ACHN (cell line): ENCODE data around the gene C9orf152.
A peak's percentile ranks its signal among the peaks of the same experiment; 100 is the strongest.
"Not testable (repeated sequence)": the region's sequence is repeated elsewhere in the genome, so short reads cannot be mapped to it uniquely, and the experiment has no call there.

Experiments used
- DNase-seq: peaks from one replicate; pipeline ENCODE4 v3.0.0-alpha.2; 2015
- in situ Hi-C: cut with HindIII; loops from 2 replicates; pipeline ENCODE4 v1.10.0; 2017; ENCODE audit warnings: low sequenced_read_pairs, low pct_ligation_motif_present, low pct_unique_long_range_greater_than_20kb

Gene C9orf152, protein sequence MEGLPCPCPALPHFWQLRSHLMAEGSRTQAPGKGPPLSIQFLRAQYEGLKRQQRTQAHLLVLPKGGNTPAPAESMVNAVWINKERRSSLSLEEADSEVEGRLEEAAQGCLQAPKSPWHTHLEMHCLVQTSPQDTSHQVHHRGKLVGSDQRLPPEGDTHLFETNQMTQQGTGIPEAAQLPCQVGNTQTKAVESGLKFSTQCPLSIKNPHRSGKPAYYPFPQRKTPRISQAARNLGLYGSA

DNA sequence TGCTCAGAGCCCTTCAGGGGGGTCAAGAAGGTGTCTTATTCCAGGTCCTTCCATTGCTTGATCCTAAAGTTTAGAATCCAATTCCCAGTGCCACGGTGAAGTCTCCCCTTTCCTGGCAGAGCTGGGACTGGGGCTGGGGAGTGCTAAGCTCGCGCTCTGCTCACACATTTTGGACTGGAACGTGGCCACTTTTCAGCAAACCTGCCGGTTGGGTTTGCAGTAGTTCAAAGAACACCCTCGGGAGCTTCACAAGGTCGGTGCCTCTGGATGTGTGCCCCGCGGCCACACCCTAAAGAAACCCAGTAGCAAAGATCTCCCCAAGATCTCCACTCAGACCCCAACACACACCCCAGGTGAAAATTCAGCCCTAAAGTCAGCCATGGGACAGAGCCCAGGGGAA lies at the start of gene C9orf152:
Gene C9orf152, minus strand, starts transcription at position 129 of the 400 bp plus-strand sequence. CDS start 580 bp downstream, outside the sequence.
- DNase-seq = no peak
- in situ Hi-C loops = no loop called here

DNA sequence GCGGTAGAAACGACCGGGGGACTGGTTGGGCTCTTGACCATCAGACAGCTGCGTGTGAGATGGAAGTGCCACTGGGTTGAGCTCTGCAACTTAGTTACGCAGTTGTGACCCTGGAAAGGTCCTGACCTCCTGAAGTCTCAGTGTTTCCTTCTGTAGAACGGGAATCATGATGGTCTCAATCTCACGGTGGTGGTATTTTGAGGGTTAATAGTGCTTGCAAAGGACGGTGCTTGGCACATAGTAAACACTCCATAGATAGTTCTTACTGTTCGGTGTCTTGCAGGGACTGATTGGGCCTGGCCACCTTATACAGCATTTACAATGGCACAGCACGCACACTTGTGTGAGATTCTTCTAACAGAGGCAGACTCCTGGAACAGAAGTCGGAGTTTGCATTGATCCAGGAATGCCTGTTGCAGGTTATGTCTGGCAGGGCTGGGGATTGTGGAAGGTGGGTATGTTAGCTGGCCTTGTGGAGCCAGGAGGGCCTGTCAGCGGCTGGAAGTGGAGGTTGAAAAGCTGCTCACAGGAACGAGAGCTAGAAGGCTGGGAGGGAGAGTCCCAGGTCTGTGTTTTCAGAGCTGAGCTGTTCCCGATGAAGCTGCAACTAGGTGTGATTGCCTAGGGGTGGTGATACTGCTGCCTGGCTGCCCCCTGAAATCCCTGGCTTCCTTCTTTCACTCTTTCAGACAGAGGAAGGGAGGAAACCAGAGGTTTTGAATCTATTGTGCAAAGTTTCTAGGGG lies 49.3 kb upstream of the C9orf152 start:
- in situ Hi-C loops = no loop called here
- no peak for DNase-seq

DNA sequence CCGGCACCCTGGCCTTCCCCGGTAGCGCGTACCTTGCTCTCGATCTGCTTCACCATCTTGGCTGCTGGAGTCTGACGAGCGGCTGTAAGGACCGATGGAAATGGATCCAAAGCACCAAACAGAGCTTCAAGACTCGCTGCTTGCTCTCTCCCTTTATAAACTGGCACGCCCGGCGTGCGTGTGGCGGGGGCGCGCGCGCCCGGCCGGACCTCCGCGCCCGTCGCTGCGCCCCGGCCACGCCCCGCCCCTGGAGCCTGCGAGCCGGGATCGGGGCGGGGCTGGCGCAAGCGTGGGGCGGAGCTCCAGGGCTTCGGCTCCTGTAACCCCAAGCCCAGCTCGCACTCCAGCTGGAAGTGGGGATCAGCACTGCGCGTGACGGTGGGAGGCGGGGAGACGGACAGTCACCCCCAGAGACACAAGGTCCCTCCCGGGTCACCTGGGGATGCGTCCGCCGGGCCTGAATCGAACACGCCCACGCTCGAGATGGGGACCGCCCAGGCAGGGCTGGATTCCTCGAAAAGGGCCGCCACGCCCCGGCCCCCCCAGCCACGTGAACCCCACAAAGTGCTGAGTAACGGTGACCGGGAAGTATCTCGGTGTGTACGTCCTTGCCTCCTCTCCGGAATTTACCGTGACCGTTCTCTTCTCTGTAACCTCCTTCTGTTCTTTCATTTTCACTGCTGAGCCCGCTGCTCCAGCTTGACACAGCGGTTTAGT lies 48.6 kb upstream of the C9orf152 start, which contains the start of gene TXN:
Gene TXN, minus strand, starts transcription at position 128 of the 717 bp plus-strand sequence. Its CDS starts 72 bp downstream, at position 56.
- DNase-seq = peak; percentile 85
- in situ Hi-C loops = no loop called here

DNA sequence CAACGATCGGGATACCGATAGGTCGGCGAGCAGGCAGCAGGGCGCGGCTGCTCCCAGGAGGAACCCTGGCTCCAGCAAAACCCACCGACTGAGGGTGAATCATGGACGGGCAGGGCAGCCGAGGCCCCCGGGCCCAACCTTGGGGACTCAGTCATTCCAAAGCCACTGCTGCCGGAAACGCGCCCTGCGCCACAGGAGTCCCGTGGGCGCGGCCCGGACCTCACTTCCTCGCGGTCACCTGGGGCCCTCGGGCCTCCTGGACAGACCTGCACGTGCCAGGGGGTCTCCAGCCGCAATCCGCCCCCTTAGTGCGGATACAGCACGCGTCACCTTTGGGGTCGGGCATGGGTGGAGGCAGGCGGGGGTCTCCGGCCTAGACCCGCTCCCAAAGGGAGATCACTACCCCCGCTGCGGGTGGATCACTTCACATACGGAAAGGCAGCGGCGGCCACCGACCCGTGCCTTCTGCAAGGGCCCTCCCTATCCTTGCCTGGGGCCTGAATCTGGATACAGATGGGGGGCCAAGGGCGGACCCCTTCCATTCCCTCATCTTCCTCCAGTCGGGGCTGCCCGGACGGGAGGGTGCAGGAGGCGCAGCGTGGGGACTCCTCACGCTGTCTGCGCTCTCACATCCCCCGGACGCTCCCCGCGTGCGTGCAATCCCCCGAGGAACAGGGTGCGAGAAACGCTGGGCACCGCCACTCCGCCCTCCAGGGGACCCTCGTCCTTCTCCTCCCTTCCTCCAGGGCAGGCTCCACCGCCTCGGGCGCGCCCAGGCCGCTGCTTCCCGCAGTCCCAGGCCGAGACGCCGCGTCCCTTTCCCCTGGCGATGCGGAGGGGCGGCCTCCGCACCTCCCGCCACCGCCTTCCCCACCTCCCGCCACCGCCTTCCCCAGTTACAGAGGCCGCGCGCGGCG lies 47.8 kb upstream of the C9orf152 start:
- in situ Hi-C loops = no loop called here

DNA sequence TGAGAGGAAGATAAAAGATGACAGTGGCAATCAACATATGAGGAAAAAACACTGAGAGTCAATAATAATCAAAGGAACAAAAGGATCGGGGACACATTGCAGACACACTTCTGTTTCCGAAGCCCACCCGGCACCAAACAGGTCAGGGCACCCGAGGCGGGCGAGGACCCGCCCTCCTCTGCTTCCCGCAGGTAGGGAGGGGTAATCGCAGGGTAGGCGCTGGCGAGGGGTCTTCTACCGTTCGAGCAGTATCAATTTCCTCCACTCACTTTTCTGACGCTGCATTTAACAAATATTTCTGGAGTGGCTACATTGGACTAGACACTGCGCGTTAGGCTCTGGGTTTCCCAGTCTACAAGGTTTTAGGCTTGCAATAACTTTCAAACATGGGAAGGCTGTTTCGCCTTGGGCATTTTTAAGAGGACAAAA lies 47.1 kb upstream of the C9orf152 start:
- peak; percentile 3 for DNase-seq
- in situ Hi-C loops = no loop called here

More for the DNA sequence above, 47.8 kb upstream of the C9orf152 start:
- DNase-seq = peak; percentile 49

DNA sequence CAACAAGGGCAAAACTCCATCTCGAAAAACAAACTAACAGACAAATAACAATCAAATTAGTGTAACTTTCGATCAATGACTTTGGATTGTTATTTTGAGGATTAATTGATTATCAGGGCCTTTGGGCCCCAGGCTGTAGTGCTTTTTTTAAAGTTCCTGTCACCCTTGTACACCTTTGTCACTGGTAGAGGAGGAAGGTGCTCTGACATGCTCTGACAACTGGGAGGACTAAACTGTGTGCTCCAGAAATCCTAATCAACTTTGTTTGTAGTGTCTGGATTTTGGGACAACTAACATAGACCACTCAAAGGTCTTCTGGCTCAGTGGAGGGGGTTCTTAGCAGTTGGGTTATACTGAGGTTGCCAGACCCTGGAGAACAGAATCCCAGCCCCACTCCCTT lies 46.5 kb upstream of the C9orf152 start:
- in situ Hi-C loops = no loop called here
- DNase-seq = no peak

DNA sequence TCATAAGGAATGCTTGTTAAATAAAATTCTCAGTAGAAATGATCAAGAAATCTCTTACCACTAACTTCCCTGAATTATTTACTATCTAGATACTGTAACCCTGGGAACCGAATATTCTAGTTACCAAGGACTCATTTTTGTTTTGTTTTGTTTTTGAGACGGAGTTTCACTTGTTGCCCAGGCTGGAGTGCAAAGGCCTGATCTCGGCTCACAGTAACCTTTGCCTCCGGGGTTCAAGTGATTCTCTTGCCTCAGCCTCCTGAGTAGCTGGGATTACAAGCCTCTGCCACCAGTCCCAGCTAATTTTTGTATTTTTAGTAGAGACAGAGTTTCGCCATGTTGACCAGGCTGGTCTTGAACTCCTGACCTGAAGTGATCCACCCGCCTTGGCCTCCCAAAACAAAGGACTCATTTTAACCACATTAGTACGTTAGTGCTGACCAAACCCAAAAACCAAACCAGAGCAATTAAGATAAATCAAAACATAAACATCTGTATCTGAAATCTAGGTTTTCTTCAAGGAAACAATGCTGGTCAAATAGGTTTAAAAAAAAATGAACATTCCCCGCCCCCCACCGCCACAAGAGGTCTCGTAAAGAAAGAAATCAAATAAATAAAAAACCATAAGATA lies 44.7 kb upstream of the C9orf152 start:
- in situ Hi-C loops = no loop called here
- DNase-seq = no peak

DNA sequence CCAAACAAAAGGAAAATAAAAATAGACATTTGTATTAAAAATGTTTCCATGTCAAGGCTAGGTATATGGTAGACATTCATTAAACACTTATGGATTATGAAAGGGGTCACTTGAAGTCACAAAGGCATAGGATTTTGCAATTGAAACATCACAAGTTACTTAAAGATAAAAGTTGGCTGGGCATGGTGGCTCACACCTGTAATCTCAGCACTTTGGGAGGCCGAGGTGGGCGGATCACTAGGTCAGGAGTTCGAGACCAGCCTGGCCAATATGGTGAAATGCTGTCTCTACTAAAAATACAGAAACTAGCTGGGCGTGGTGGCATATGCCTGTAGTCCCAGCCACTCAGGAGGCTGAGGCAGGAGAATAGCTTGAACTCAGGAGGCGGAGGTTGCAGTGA lies 43.8 kb upstream of the C9orf152 start:
- DNase-seq, in situ Hi-C loops: not testable (repeated sequence)

DNA sequence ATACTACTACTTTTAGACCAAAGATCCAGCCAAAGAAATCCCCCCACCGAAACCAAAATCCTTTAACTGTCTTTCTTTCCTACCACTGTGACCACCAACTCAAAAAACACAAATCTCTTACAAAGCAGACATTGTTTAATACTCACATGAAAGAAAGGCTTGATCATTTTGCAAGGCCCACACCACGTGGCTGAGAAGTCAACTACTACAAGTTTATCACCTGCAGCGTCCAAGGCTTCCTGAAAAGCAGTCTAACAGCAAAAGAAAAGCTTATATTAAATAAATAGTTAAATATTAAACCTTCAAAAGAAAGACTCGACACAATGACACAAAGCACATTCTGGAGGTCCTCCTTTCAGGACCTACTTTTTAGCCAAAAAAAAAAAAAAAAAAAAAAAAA lies 43.3 kb upstream of the C9orf152 start:
- DNase-seq = no peak
- in situ Hi-C loops = no loop called here

DNA sequence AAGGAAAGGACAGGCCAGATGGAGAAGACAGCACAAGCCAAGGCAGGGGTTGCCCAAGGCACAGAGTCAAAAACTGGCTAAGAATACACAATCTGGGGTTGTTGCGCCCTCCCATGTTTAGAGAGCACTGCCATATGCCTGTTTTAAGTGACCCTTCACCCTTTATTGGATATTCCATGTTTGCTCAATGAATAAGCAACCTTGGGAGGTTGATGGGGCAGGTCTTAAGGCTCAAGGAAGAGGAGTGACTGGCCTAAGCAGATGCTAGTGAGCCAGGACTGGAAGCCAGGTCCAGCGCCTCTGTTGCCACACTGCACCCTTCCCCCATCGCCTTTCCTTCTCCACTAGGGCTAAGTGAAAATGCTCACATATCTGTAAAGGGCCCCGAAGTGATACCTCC lies 41.6 kb upstream of the C9orf152 start:
- no peak for DNase-seq
- in situ Hi-C loops = no loop called here

DNA sequence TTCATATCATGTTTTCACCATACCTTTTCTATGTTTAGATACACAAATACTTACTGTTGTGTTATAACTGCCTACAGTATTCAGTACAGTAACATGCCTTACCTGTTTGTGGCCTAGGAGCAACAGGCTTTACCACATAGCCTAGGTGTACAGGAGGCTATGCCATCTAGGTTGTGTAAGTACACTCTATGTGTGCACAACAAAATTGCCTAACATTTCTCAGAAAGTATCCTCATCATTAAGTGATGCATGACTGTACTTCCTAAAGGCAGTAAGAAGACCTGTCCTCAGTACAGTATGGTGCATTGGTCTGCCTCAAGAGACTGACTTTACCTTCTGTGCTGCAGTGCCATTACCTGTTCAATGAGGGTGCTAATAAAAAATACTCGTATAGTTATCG lies 40.4 kb upstream of the C9orf152 start:
- in situ Hi-C loops = no loop called here
- DNase-seq = no peak

DNA sequence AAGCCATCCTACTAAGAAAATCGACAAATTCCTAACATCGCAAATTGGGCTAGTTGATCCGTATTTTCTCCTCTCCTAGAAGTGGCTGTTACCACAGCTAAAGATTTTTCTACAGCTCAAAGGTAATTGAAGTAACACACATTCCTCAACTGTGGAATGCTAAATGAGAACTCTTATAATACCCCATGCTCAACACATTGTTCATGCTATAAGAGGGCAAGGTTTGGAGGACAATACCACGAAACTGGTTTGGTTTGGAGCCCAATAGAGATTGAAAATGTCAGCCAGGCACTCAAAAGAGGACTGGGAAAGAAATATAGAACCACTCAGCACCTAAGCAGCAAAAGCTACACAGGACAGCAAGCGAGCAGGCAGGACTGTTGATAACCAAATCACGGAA lies 38.3 kb upstream of the C9orf152 start:
- in situ Hi-C loops = no loop called here
- DNase-seq = no peak

DNA sequence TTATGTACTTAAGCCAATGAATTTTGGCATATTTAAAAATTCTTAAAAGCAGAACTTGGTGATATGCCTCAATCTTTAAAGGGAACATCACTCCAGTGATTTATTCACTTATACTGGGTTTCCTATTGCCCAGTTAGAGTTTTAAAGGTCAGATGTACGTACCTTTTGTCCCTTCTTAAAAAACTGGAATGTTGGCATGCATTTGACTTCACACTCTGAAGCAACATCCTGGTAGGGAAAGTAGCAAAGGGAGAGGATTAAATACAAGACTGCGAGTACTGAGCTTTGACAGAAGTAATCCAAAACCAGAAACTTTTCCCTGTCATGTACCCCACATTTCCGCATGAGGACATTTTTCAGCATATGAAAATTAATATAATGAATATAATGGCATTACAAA lies 36.7 kb upstream of the C9orf152 start:
- DNase-seq = no peak

DNA sequence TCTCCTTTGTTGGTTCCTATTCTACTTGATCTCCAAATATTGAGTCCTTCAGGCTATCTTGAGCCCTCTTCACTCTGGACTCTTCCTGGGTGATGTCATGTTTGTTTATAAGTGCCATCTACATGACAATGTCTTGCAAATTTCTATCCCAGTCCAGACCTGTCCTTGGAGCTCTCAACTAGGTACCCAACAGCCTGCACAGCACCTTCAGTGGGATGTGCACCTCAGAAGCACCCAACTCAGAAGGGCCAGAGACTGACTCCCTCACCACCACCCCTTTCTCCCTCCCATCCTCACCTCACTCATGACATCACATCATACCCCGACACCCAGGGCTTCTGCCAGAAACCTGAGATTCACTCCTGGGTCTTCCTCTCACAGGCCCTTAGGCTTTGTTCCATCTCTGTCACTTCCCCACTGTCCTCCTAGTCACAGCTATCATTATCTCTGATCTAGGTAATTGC lies 33.9 kb upstream of the C9orf152 start:
- in situ Hi-C loops = no loop called here
- no peak for DNase-seq

More for the DNA sequence above, 36.7 kb upstream of the C9orf152 start:
- in situ Hi-C loops = no loop called here

DNA sequence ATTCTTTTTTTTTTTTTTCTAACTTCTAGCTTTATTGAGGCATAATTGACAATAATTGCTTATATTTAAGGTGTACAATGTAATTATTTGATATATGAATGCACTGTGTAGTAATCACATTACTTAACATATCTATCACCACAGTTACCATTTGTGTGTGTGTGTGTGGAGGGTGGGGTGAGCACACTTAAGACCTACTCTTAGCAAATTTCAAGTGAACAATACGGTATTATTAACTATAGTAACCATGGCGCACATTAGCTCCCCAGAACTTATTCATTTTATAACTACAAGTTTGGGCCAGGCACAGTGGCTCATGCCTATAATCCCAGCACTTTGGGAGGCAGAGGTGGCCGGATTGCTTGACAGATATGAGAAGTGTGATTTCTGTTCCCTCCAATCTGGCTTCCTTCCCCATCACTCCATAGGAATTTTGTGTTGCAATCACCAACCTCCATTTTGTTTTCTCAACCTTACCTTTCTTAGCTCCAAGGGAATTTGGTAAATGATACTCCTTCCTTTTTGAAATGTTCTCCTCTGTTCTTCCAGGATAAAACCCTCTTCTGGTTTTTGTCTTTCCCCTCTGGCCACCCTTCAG lies 33.4 kb upstream of the C9orf152 start:
- in situ Hi-C loops = no loop called here

DNA sequence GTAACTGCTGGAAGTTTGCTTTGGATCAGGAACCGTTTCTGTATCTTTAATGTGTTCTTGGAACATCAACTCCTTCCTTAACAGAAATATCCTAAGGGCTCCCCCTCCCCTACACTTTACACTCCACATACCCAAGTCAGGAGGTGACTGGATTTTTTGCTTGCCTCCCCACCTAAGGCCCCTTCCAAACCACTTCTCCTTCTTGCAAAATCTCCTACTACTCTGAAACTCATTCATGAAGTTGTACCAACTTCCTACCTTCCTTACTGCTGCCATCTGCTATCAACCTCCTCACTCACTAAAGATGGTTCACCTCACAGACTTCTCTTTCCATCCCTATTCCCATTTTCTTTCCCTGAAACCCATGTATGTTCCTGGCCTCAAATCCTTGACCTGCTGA lies 32.2 kb upstream of the C9orf152 start:
- in situ Hi-C loops = no loop called here
- DNase-seq = no peak

More for the DNA sequence above, 33.4 kb upstream of the C9orf152 start:
- no peak for DNase-seq

DNA sequence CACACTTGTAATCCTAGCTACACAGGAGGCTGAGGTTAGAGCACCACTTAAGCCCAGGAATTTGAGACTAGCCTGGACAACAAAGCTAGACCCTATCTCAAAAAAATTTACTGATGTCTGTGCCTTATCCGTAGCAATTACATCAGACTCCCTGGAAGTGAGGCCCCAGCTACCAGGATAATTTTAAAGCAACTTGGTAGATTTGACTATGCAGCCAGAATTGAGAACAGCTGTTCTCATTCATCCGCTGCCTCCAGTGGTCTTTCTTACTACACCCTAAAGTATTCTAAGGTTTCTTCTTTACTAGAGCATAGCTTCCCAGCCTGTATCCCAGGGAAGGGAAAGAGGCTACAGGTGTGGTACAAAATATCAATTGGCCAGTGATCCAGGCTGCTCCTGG lies 20.4 kb upstream of the C9orf152 start:
- DNase-seq = no peak
- in situ Hi-C loops = no loop called here
